IPS-NIHi7 (cell line): ENCODE measurements around the gene EFCAB6.

Source experiments
- DNase-seq: peaks from one replicate; pipeline ENCODE4 v3.0.0; 2012; ENCODE audit warnings: mixed read lengths; ENCODE audit errors: extremely low spot score

Gene EFCAB6

GRCh38 chr22:43829904-43830851 lies 18.1 kb upstream of the EFCAB6 start:
- no peak for DNase-seq

- peak; percentile 60 for DNase-seq
Observed at GRCh38 chr22:43828998-43829782, 17.1 kb upstream of the EFCAB6 start.

GRCh38 chr22:43828725-43828997 lies 16.6 kb upstream of the EFCAB6 start:
- no peak for DNase-seq

- no peak for DNase-seq
Observed at GRCh38 chr22:43827926-43828724, 16.0 kb upstream of the EFCAB6 start.

GRCh38 chr22:43827003-43827735 lies 15.1 kb upstream of the EFCAB6 start:
- DNase-seq = no peak

GRCh38 chr22:43826142-43827002 lies 14.3 kb upstream of the EFCAB6 start:
- no peak for DNase-seq

GRCh38 chr22:43825651-43826050 lies 13.5 kb upstream of the EFCAB6 start:
- no peak for DNase-seq

GRCh38 chr22:43824724-43825420 lies 12.8 kb upstream of the EFCAB6 start:
- DNase-seq = no peak

- no peak for DNase-seq
Observed at GRCh38 chr22:43823911-43824665, 12.0 kb upstream of the EFCAB6 start.

- DNase-seq = no peak
Observed at GRCh38 chr22:43823353-43823908, 11.3 kb upstream of the EFCAB6 start.

- DNase-seq = no peak
Observed at GRCh38 chr22:43821606-43822425, 9.7 kb upstream of the EFCAB6 start.

GRCh38 chr22:43820651-43821305 lies 8.7 kb upstream of the EFCAB6 start:
- DNase-seq = no peak

- no peak for DNase-seq
Observed at GRCh38 chr22:43819931-43820640, 8.0 kb upstream of the EFCAB6 start.

- no peak for DNase-seq
Observed at GRCh38 chr22:43819421-43819921, 7.4 kb upstream of the EFCAB6 start.

- no peak for DNase-seq
Observed at GRCh38 chr22:43818981-43819380, 6.9 kb upstream of the EFCAB6 start.

GRCh38 chr22:43817402-43817801 lies 5.3 kb upstream of the EFCAB6 start:
- no peak for DNase-seq

GRCh38 chr22:43814264-43814663 lies 2.2 kb upstream of the EFCAB6 start:
- DNase-seq = no peak
